GM21423 (cell line): Measurements from ENCODE around the gene UCHL5.
"Not testable (repeated sequence)": the region's sequence is repeated elsewhere in the genome, so short reads cannot be mapped to it uniquely, and the experiment has no call there.

Experiments used
- ATAC-seq: cut with Tn5 transposase; IDR thresholded peaks from one replicate; pipeline ENCODE4 v1.9.1; 2021; ENCODE audit warnings: mild to moderate bottlenecking, moderate library complexity; ENCODE audit not compliant: unreplicated experiment

Gene UCHL5

GRCh38 chr1:193066606-193067005 is 7.4 kb upstream of the UCHL5 start:
- no peak for ATAC-seq

- no peak for ATAC-seq
Measured at GRCh38 chr1:193065954-193066353, 6.8 kb upstream of the UCHL5 start.

GRCh38 chr1:193062698-193063463 is 3.7 kb upstream of the UCHL5 start:
- no peak for ATAC-seq

- no peak for ATAC-seq
Measured at GRCh38 chr1:193060938-193061337, 1.8 kb upstream of the UCHL5 start.

- ATAC-seq = no peak
Measured at GRCh38 chr1:193060406-193060805, 1.2 kb upstream of the UCHL5 start.

GRCh38 chr1:193060115-193060403 is 899 bp upstream of the UCHL5 start:
- ATAC-seq = no peak

- peak; percentile 43 for ATAC-seq
Measured at GRCh38 chr1:193058529-193059281, 455 bp downstream of the UCHL5 start.

GRCh38 chr1:193054169-193054675 is 4.9 kb downstream of the UCHL5 start:
- ATAC-seq = no peak

GRCh38 chr1:193048913-193049312 is 10.2 kb downstream of the UCHL5 start:
- ATAC-seq = not testable (repeated sequence)

- no peak for ATAC-seq
Measured at GRCh38 chr1:193042766-193043691, 16.1 kb downstream of the UCHL5 start.

GRCh38 chr1:193040011-193040410 is 19.1 kb downstream of the UCHL5 start:
- ATAC-seq = no peak

- ATAC-seq = no peak
Measured at GRCh38 chr1:193036337-193037047, 22.7 kb downstream of the UCHL5 start.

- ATAC-seq = no peak
Measured at GRCh38 chr1:193033610-193034009, 25.6 kb downstream of the UCHL5 start.

- not testable (repeated sequence) for ATAC-seq
Measured at GRCh38 chr1:193032643-193033427, 26.3 kb downstream of the UCHL5 start.

GRCh38 chr1:193031431-193031830 is 27.7 kb downstream of the UCHL5 start:
- no peak for ATAC-seq

GRCh38 chr1:193030280-193030679 is 28.9 kb downstream of the UCHL5 start:
- ATAC-seq = no peak

- ATAC-seq = no peak
Measured at GRCh38 chr1:193025218-193025617, 33.9 kb downstream of the UCHL5 start.

GRCh38 chr1:193019442-193020026 is 39.6 kb downstream of the UCHL5 start:
- ATAC-seq = peak; percentile 79

GRCh38 chr1:193016788-193017187 is 42.4 kb downstream of the UCHL5 start:
- no peak for ATAC-seq
